ENCODE results near the gene SELENOM. TPM values are rescaled to one million over a fixed set of nuclear protein-coding genes. Genes with fewer than 3 reads are reported as not detected.
A peak's percentile ranks its signal among the peaks of the same experiment; 100 is the strongest.

Gene SELENOM
- polyA plus RNA-seq, 1 experiment = 292 TPM

- no peak for DNase-seq (ENCODE audit: low read depth)
- no peaks in the 10 kb centered on the region; the same call in 1 of the 2 replicates for H3K27me3 ChIP-seq (ENCODE audit: control insufficient read depth, insufficient read depth, low read length)
- ChIA-PET CTCF (interaction anchor here (0.6 to 5.3 kb wide), 11 partner anchors 10 to 210 kb away, joined by 3 to 59 read pairs (median 6); partner anchors contain the start of genes RNF185, SELENOM and SMTN), POLR2A (no interaction called here)
- TF ChIP-seq CTCF (IDR thresholded peaks at IDR 0.05; ENCODE audit: insufficient read depth, low read depth, low read length) = peak; percentile 41
- H3K4me3 ChIP-seq (ENCODE audit: low read depth, low read length) = no peak overlapping the region
- no peaks in the 10 kb centered on the region for H3K36me3 ChIP-seq (ENCODE audit: control insufficient read depth, insufficient read depth, low read length)
These were observed 43.2 kb upstream of the SELENOM start for GRCh38 chr22:31150615-31151014.

- no peak overlapping the region for H3K4me3 ChIP-seq (ENCODE audit: low read depth, low read length)
- H3K36me3 ChIP-seq (ENCODE audit: control insufficient read depth, insufficient read depth, low read length) = no peaks in the 10 kb centered on the region
- CTCF ChIA-PET = interaction anchor here (0.7 to 5.3 kb wide), 30 partner anchors 9 to 386 kb away, joined by 3 to 59 read pairs (median 5); partner anchors contain the start of genes PLA2G3, RNF185, SELENOM and SMTN
- no peak for DNase-seq (ENCODE audit: low read depth)
- TF ChIP-seq CTCF (IDR thresholded peaks at IDR 0.05; ENCODE audit: insufficient read depth, low read depth, low read length) = peak; percentile 99
- POLR2A ChIA-PET = no interaction called here
- no peaks in the 10 kb centered on the region; the same call in 1 of the 2 replicates for H3K27me3 ChIP-seq (ENCODE audit: control insufficient read depth, insufficient read depth, low read length)
These were observed 41.7 kb upstream of the SELENOM start for GRCh38 chr22:31148953-31149627.

- TF ChIP-seq CTCF (IDR thresholded peaks at IDR 0.05; ENCODE audit: insufficient read depth, low read depth, low read length) = no peak
- ChIA-PET CTCF (interaction anchor here (0.5 to 5.3 kb wide), 24 partner anchors 8 to 386 kb away, joined by 3 to 59 read pairs (median 6); partner anchors contain the start of genes PLA2G3, RNF185, SELENOM and SMTN), POLR2A (no interaction called here)
- DNase-seq (ENCODE audit: low read depth) = no peak
- Histone ChIP-seq H3K27me3 (ENCODE audit: control insufficient read depth, insufficient read depth, low read length) (no peaks in the 10 kb centered on the region; the same call in 1 of the 2 replicates), H3K36me3 (ENCODE audit: control insufficient read depth, insufficient read depth, low read length) (no peaks in the 10 kb centered on the region), H3K4me3 (ENCODE audit: low read depth, low read length) (no peak overlapping the region)
These were observed 41.1 kb upstream of the SELENOM start for GRCh38 chr22:31148488-31148887.

GRCh38 chr22:31144223-31144622, 36.9 kb upstream of the SELENOM start:
- CTCF ChIA-PET = interaction anchor here (0.8 to 1.0 kb wide), 4 partner anchors 37 to 194 kb away, joined by 3 read pairs; partner anchors contain the start of gene SELENOM
- H3K4me3 ChIP-seq (ENCODE audit: low read depth, low read length) = no peak overlapping the region

More at GRCh38 chr22:31144223-31144622, 36.9 kb upstream of the SELENOM start:
- TF ChIP-seq CTCF (IDR thresholded peaks at IDR 0.05; ENCODE audit: insufficient read depth, low read depth, low read length) = no peak
- Histone ChIP-seq H3K36me3 (ENCODE audit: control insufficient read depth, insufficient read depth, low read length) (no peaks in the 10 kb centered on the region), H3K27me3 (ENCODE audit: control insufficient read depth, insufficient read depth, low read length) (peaks cover 6% of the 10 kb centered on the region)
- POLR2A ChIA-PET = interaction anchor here (0.6 kb wide), 1 partner anchor 37 kb away, joined by 3 read pairs; the partner anchor contains the start of gene SELENOM
- DNase-seq (ENCODE audit: low read depth) = no peak

All from BJ (cell line).